GM23338 (cell line): ENCODE measurements around the gene HEMK1. TPM values are rescaled to one million over a fixed set of nuclear protein-coding genes. Genes with fewer than 3 reads are reported as not detected.

Source experiments
- ATAC-seq: fragments of 200-7000 bp; cut with Tn5 transposase; 3 replicates; pipeline ENCODE4 v1.9.1; 2020
- DNase-seq: peaks from one replicate; pipeline ENCODE4 v3.0.0-alpha.2; 2015; ENCODE audit warnings: low spot score
- H2AFZ ChIP-seq: fragments of 200-600 bp; sonication (generic); 2 replicates; pipeline ENCODE4 v1.8.0; 2016; ENCODE audit warnings: antibody characterized with exemption, mild to moderate bottlenecking, moderate library complexity
- H3F3A ChIP-seq: fragments of 200-600 bp; sonication (generic); replicated peaks from 2 replicates; pipeline ENCODE4 v1.8.0; 2017; ENCODE audit warnings: antibody characterized with exemption, mixed run types, low read depth
- H3K27ac ChIP-seq: fragments of 200-600 bp; sonication (generic); 2 replicates; pipeline ENCODE4 v1.6.1; 2016; ENCODE audit warnings: low read depth
- H3K27me3 ChIP-seq: fragments of 200-600 bp; sonication (generic); 2 replicates; pipeline ENCODE4 v1.8.0; 2016; ENCODE audit warnings: mild to moderate bottlenecking, mixed run types, moderate library complexity; ENCODE audit not compliant: insufficient read depth
- H3K36me3 ChIP-seq: fragments of 200-600 bp; sonication (generic); 2 replicates; pipeline ENCODE4 v1.8.0; 2016; ENCODE audit warnings: mild to moderate bottlenecking; ENCODE audit not compliant: insufficient read depth
- H3K4me1 ChIP-seq: fragments of 200-600 bp; sonication (generic); 2 replicates; pipeline ENCODE4 v1.8.0; 2016; ENCODE audit warnings: mild to moderate bottlenecking, moderate library complexity; ENCODE audit not compliant: insufficient read depth
- H3K4me2 ChIP-seq: fragments of 200-600 bp; sonication (generic); 2 replicates; pipeline ENCODE4 v1.7.1; 2017; ENCODE audit warnings: mixed run types
- H3K4me3 ChIP-seq: fragments of 200-600 bp; sonication (generic); 2 replicates; pipeline ENCODE4 v1.6.1; 2016; ENCODE audit warnings: mixed run types
- H3K79me2 ChIP-seq: fragments of 200-600 bp; sonication (generic); replicated peaks from 2 replicates; pipeline ENCODE4 v1.8.0; 2017; ENCODE audit warnings: mild to moderate bottlenecking; ENCODE audit not compliant: insufficient read depth
- H3K9me2 ChIP-seq: fragments of 200-600 bp; sonication (generic); 2 replicates; pipeline ENCODE4 v1.8.0; 2017; ENCODE audit not compliant: insufficient read depth
- H4K20me1 ChIP-seq: fragments of 200-600 bp; sonication (generic); replicated peaks from 2 replicates; pipeline ENCODE4 v1.8.0; 2017; ENCODE audit warnings: mild to moderate bottlenecking; ENCODE audit not compliant: insufficient read depth
- H3K27ac Mint-ChIP-seq: 2 replicates; pipeline ENCODE4 v1.8.0; 2020; ENCODE audit warnings: inconsistent platforms, mild to moderate bottlenecking, moderate library complexity, mixed read lengths
- H3K27me3 Mint-ChIP-seq: 3 replicates; pipeline ENCODE4 v1.8.0; 2022; ENCODE audit warnings: low read depth, mild to moderate bottlenecking, moderate library complexity, mixed read lengths, inconsistent platforms; ENCODE audit not compliant: insufficient read depth, poor library complexity
- H3K36me3 Mint-ChIP-seq: 3 replicates; pipeline ENCODE4 v1.8.0; 2021; ENCODE audit warnings: low read depth, mild to moderate bottlenecking, inconsistent platforms, moderate library complexity, mixed read lengths
- H3K4me1 Mint-ChIP-seq: 3 replicates; pipeline ENCODE4 v1.8.0; 2020; ENCODE audit warnings: mild to moderate bottlenecking, inconsistent platforms, mixed read lengths
- H3K4me3 Mint-ChIP-seq: 3 replicates; pipeline ENCODE4 v1.8.0; 2021; ENCODE audit warnings: moderate library complexity, mild to moderate bottlenecking, inconsistent platforms, mixed read lengths
- H3K9me3 Mint-ChIP-seq: 3 replicates; pipeline ENCODE4 v1.8.0; 2020; ENCODE audit warnings: moderate library complexity, mild to moderate bottlenecking, inconsistent platforms, mixed read lengths
- CREB1 ChIP-seq: fragments of 250-450 bp; sonication (Bioruptor Pico); IDR thresholded peaks from 2 replicates; pipeline ENCODE4 v1.5.0; 2020; ENCODE audit warnings: low read depth, mild to moderate bottlenecking, moderate library complexity
- EZH2 ChIP-seq: fragments of 200-600 bp; sonication (generic); IDR thresholded peaks from one replicate; pipeline ENCODE4 v1.8.0; 2017; ENCODE audit warnings: antibody characterized with exemption, mild to moderate bottlenecking, low read depth; ENCODE audit not compliant: unreplicated experiment
- EZH2phosphoT487 ChIP-seq: fragments of 200-600 bp; sonication (generic); IDR thresholded peaks from one replicate; pipeline ENCODE4 v1.8.1; 2018; ENCODE audit warnings: antibody characterized with exemption; ENCODE audit not compliant: unreplicated experiment
- JUNB ChIP-seq: IDR thresholded peaks from one replicate; pipeline ENCODE4 v1.6.1; 2016; ENCODE audit warnings: antibody characterized with exemption; ENCODE audit not compliant: unreplicated experiment
- NANOG ChIP-seq: IDR thresholded peaks from 2 replicates; pipeline ENCODE4 v1.6.1; 2016; ENCODE audit warnings: antibody characterized with exemption, borderline replicate concordance
- POLR2AphosphoS5 ChIP-seq: IDR thresholded peaks from 2 replicates; pipeline ENCODE4 v1.6.1; 2016; ENCODE audit warnings: antibody characterized with exemption, low read depth
- STAT1 ChIP-seq: IDR thresholded peaks from one replicate; pipeline ENCODE4 v1.6.1; 2016; ENCODE audit warnings: antibody characterized with exemption; ENCODE audit not compliant: unreplicated experiment
- ZNF114 ChIP-seq: fragments of 250-450 bp; sonication (Bioruptor Pico); IDR thresholded peaks from 2 replicates; pipeline ENCODE4 v1.5.0; 2020; ENCODE audit warnings: mild to moderate bottlenecking, moderate library complexity
- ZNF331 ChIP-seq: fragments of 250-450 bp; sonication (Bioruptor Pico); IDR thresholded peaks from 2 replicates; pipeline ENCODE4 v1.5.0; 2020; ENCODE audit warnings: low read depth, mild to moderate bottlenecking, moderate library complexity
- ZNF462 ChIP-seq: fragments of 250-450 bp; sonication (Bioruptor Pico); IDR thresholded peaks from 2 replicates; pipeline ENCODE4 v1.5.0; 2020; ENCODE audit warnings: mild to moderate bottlenecking, moderate library complexity
- polyA plus RNA-seq: library from polyadenylated mRNA; unstranded; fragments of >200 nt; fragmentation: Nextera tagmentation; extraction: Ambion mirVana; gene quantifications from 2 replicates; pipeline ENCODE4 v1.2.1, GENCODE V29; 2016
- total RNA-seq: library from RNA; depleted of rRNA; stranded (reverse); fragments of >200 nt; shearing (Covaris generic); gene quantifications from 2 replicates; pipeline ENCODE4 v1.2.3, GENCODE V29; 2014
- TF ChIP-seq, protein P1 (sequence below): IDR thresholded peaks from 2 replicates; pipeline ENCODE4 v1.6.1; 2016; ENCODE audit warnings: antibody characterized with exemption
- TF ChIP-seq, protein P2 (sequence below), 2 experiments: fragments of 200-600 bp in 1 of 2; sonication (generic) in 1 of 2; conservative IDR thresholded peaks; 2 replicates each; pipeline versions ENCODE4 v1.5.1 to v1.6.1; 2016 to 2017; ENCODE audit warnings: antibody characterized with exemption in 2 of 2, low read depth in 2 of 2, mild to moderate bottlenecking in 2 of 2, moderate library complexity in 1 of 2
- TF ChIP-seq, protein P3 (sequence below): IDR thresholded peaks from one replicate; pipeline ENCODE4 v1.6.1; 2018; ENCODE audit warnings: antibody characterized with exemption; ENCODE audit not compliant: unreplicated experiment

HEMK1 gene
- total and polyA plus RNA-seq, 2 experiments from 2014 or later = 5.6 to 10.1 TPM

GRCh38 chr3:50615190-50615589, 45.9 kb downstream of the HEMK1 start:
- Histone ChIP-seq H3F3A (peaks cover 14% of the 10 kb centered on the region), H3K36me3 (no peaks in the 10 kb centered on the region), H3K4me1 (peaks cover 20% of the 10 kb centered on the region), H3K4me3 (no peak overlapping the region), H3K79me2 (peaks cover 14% of the 10 kb centered on the region), H3K9me2 (no peaks in the 10 kb centered on the region), H3K4me2 (no peak overlapping the region), H3K27me3 (peaks cover 36% of the 10 kb centered on the region), H2AFZ (no peak overlapping the region), H4K20me1 (peaks cover 6% of the 10 kb centered on the region), H3K27ac (no peak overlapping the region)
- peaks cover under 1% of the 10 kb centered on the region; the same call in 1 of the 3 replicates for H3K36me3 Mint-ChIP-seq
- DNase-seq = no peak
- TF ChIP-seq ZNF331 (CRISPR knock-in tag) = no peak
- no peak for TF ChIP-seq NANOG
- no peak for TF ChIP-seq JUNB
- no peak for TF ChIP-seq STAT1
- TF ChIP-seq, protein P1, sequence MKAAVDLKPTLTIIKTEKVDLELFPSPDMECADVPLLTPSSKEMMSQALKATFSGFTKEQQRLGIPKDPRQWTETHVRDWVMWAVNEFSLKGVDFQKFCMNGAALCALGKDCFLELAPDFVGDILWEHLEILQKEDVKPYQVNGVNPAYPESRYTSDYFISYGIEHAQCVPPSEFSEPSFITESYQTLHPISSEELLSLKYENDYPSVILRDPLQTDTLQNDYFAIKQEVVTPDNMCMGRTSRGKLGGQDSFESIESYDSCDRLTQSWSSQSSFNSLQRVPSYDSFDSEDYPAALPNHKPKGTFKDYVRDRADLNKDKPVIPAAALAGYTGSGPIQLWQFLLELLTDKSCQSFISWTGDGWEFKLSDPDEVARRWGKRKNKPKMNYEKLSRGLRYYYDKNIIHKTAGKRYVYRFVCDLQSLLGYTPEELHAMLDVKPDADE = no peak
- TF ChIP-seq, protein P2, sequence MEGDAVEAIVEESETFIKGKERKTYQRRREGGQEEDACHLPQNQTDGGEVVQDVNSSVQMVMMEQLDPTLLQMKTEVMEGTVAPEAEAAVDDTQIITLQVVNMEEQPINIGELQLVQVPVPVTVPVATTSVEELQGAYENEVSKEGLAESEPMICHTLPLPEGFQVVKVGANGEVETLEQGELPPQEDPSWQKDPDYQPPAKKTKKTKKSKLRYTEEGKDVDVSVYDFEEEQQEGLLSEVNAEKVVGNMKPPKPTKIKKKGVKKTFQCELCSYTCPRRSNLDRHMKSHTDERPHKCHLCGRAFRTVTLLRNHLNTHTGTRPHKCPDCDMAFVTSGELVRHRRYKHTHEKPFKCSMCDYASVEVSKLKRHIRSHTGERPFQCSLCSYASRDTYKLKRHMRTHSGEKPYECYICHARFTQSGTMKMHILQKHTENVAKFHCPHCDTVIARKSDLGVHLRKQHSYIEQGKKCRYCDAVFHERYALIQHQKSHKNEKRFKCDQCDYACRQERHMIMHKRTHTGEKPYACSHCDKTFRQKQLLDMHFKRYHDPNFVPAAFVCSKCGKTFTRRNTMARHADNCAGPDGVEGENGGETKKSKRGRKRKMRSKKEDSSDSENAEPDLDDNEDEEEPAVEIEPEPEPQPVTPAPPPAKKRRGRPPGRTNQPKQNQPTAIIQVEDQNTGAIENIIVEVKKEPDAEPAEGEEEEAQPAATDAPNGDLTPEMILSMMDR (conservative IDR thresholded peaks at IDR 0.05; ENCODE audit: low read depth in 2 of 2) = no peak
- TF ChIP-seq, protein P3, sequence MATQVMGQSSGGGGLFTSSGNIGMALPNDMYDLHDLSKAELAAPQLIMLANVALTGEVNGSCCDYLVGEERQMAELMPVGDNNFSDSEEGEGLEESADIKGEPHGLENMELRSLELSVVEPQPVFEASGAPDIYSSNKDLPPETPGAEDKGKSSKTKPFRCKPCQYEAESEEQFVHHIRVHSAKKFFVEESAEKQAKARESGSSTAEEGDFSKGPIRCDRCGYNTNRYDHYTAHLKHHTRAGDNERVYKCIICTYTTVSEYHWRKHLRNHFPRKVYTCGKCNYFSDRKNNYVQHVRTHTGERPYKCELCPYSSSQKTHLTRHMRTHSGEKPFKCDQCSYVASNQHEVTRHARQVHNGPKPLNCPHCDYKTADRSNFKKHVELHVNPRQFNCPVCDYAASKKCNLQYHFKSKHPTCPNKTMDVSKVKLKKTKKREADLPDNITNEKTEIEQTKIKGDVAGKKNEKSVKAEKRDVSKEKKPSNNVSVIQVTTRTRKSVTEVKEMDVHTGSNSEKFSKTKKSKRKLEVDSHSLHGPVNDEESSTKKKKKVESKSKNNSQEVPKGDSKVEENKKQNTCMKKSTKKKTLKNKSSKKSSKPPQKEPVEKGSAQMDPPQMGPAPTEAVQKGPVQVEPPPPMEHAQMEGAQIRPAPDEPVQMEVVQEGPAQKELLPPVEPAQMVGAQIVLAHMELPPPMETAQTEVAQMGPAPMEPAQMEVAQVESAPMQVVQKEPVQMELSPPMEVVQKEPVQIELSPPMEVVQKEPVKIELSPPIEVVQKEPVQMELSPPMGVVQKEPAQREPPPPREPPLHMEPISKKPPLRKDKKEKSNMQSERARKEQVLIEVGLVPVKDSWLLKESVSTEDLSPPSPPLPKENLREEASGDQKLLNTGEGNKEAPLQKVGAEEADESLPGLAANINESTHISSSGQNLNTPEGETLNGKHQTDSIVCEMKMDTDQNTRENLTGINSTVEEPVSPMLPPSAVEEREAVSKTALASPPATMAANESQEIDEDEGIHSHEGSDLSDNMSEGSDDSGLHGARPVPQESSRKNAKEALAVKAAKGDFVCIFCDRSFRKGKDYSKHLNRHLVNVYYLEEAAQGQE = no peak
- TF ChIP-seq ZNF462 = no peak
- no peak for TF ChIP-seq CREB1 (CRISPR knock-in tag)
- no peak for TF ChIP-seq ZNF114
- TF ChIP-seq POLR2AphosphoS5 = no peak
- TF ChIP-seq EZH2phosphoT487 = no peak
- no peak for TF ChIP-seq EZH2
- no peaks in the 10 kb centered on the region for H3K9me3 Mint-ChIP-seq
- H3K4me1 Mint-ChIP-seq = peaks cover 24% of the 10 kb centered on the region
- ATAC-seq = no peak
- H3K27ac Mint-ChIP-seq = no peak overlapping the region
- H3K4me3 Mint-ChIP-seq = no peak overlapping the region; the same call in 2 of the 3 replicates
- peaks cover 46% of the 10 kb centered on the region for H3K27me3 Mint-ChIP-seq
